B cell (primary cell): Measurements from ENCODE around the gene SUGP1. TPM values are rescaled to one million over a fixed set of nuclear protein-coding genes. Genes with fewer than 3 reads are reported as not detected.
A peak's percentile ranks its signal among the peaks of the same experiment; 100 is the strongest.

Experiments
- ATAC-seq: fragments of 200-7000 bp; cut with Tn5 transposase; one replicate; pipeline ENCODE4 v1.10.0; 2021; ENCODE audit warnings: low read depth, mild to moderate bottlenecking, moderate number of reproducible peaks, moderate library complexity
- CTCF ChIA-PET: fragments of 350-600 bp; sonication (Branson Sonifier 250); formaldehyde crosslinking; loops from one replicate; lab custom pipeline; 2021; ENCODE audit warnings: antibody characterized with exemption, inconsistent platforms; lab: Charles Lee
- POLR2A ChIA-PET: fragments of 350-600 bp; sonication (Branson Sonifier 250); formaldehyde crosslinking; loops from one replicate; lab custom pipeline; 2021; ENCODE audit warnings: antibody characterized with exemption; lab: Charles Lee
- DNase-seq: peaks from one replicate; pipeline ENCODE4 v3.0.0; 2013
- H2AFZ ChIP-seq: 2 replicates; pipeline ENCODE4 v1.6.1; 2012; ENCODE audit warnings: mild to moderate bottlenecking, low read depth, low read length; ENCODE audit not compliant: insufficient read depth, poor library complexity, severe bottlenecking
- H3K27ac ChIP-seq, 2 donors: 1 replicate in 1 of 2; 2 replicates in 1 of 2; pipeline ENCODE4 v1.5.1; 2012 to 2013; ENCODE audit warnings: low read length in 2 of 2, mild to moderate bottlenecking in 2 of 2, moderate library complexity in 1 of 2
- H3K27me3 ChIP-seq, 4 experiments: fragments of 200-600 bp in 1 of 4; sonication (generic) in 1 of 4; replicated peaks in 1 of 4; 1 replicate in 2 of 4; 2 replicates in 2 of 4; pipeline versions ENCODE4 v1.6.1 to v1.7.0; 2013 to 2016; ENCODE audit warnings: low read length in 3 of 4, mild to moderate bottlenecking in 2 of 4, mixed read lengths in 1 of 4, moderate library complexity in 1 of 4; ENCODE audit not compliant: insufficient read depth in 4 of 4, control insufficient read depth in 3 of 4; ENCODE audit errors: control extremely low read depth in 1 of 4
- H3K36me3 ChIP-seq, 2 experiments: replicated peaks in 1 of 2; 1 replicate in 1 of 2; 2 replicates in 1 of 2; pipeline versions ENCODE4 v1.6.1 to v1.7.1; 2013; ENCODE audit warnings: low read length in 1 of 2; ENCODE audit not compliant: insufficient read depth in 2 of 2, control insufficient read depth in 1 of 2; ENCODE audit errors: control extremely low read depth in 1 of 2, extremely low read depth in 1 of 2
- H3K4me1 ChIP-seq, 2 donors: fragments of 200-600 bp in 1 of 2; sonication (generic) in 1 of 2; 1 replicate in 1 of 2; 2 replicates in 1 of 2; pipeline versions ENCODE4 v1.5.1 to v1.6.1; 2013 to 2017; ENCODE audit warnings: low read length in 2 of 2; ENCODE audit not compliant: control insufficient read depth in 2 of 2, insufficient read depth in 2 of 2
- H3K4me2 ChIP-seq: replicated peaks from 2 replicates; pipeline ENCODE3; 2012; ENCODE audit warnings: mild to moderate bottlenecking, low read depth, low read length; ENCODE audit not compliant: poor library complexity, severe bottlenecking
- H3K4me3 ChIP-seq, 5 experiments: fragments of 200-600 bp in 1 of 5; sonication (generic) in 1 of 5; 1 replicate in 3 of 5; 2 replicates in 2 of 5; pipeline versions ENCODE4 v1.5.1 to v1.7.0; 2011 to 2016; ENCODE audit warnings: low read length in 4 of 5, mild to moderate bottlenecking in 4 of 5, low read depth in 2 of 5, control low read depth in 1 of 5, moderate library complexity in 1 of 5; ENCODE audit not compliant: insufficient read depth in 1 of 5; ENCODE audit errors: control extremely low read depth in 1 of 5, extremely low read depth in 1 of 5
- H3K79me2 ChIP-seq: fragments of 200-600 bp; sonication (generic); one replicate; pipeline ENCODE4 v1.6.0; 2016; ENCODE audit warnings: low read length; ENCODE audit not compliant: control insufficient read depth, insufficient read depth
- H3K9ac ChIP-seq: fragments of 200-600 bp; sonication (generic); 2 replicates; pipeline ENCODE4 v1.6.1; 2017; ENCODE audit warnings: mild to moderate bottlenecking, low read length, moderate library complexity
- H3K9me3 ChIP-seq, 3 donors: one replicate each; pipeline versions ENCODE4 v1.6.1 to v1.7.1; 2013; ENCODE audit warnings: low read length in 2 of 3; ENCODE audit not compliant: control insufficient read depth in 2 of 3, insufficient read depth in 1 of 3; ENCODE audit errors: control extremely low read depth in 1 of 3
- H4K20me1 ChIP-seq: 2 replicates; pipeline ENCODE4 v1.6.0; 2012; ENCODE audit warnings: mild to moderate bottlenecking, low read length; ENCODE audit not compliant: insufficient read depth, control insufficient read depth, poor library complexity, severe bottlenecking
- H3K27ac Mint-ChIP-seq: one replicate; pipeline ENCODE4 v1.8.0; 2021; ENCODE audit warnings: mixed read lengths
- H3K27me3 Mint-ChIP-seq: one replicate; pipeline ENCODE4 v1.8.0; 2021; ENCODE audit warnings: mixed read lengths
- H3K4me1 Mint-ChIP-seq: one replicate; pipeline ENCODE4 v1.8.0; 2021; ENCODE audit warnings: mixed read lengths
- H3K4me3 Mint-ChIP-seq: one replicate; pipeline ENCODE4 v1.8.0; 2021; ENCODE audit warnings: mixed read lengths
- H3K9me3 Mint-ChIP-seq: one replicate; pipeline ENCODE4 v1.8.0; 2022; ENCODE audit warnings: mixed read lengths; ENCODE audit not compliant: insufficient read depth
- CTCF ChIP-seq: fragments of 200-600 bp; IDR thresholded peaks from one replicate; pipeline ENCODE4 v1.8.0; 2022; ENCODE audit warnings: antibody characterized with exemption, mild to moderate bottlenecking
- EZH2 ChIP-seq: IDR thresholded peaks from 2 replicates; pipeline ENCODE4 v1.6.1; 2012; ENCODE audit warnings: borderline replicate concordance, low read depth, mild to moderate bottlenecking, moderate library complexity, low read length; ENCODE audit not compliant: insufficient read depth, poor library complexity, severe bottlenecking
- WGBS: methylation state at CpG from one replicate; pipeline ENCODE4 v1.1.5; 2013; ENCODE audit warnings: missing lambda C conversion rate; ENCODE audit not compliant: insufficient coverage; 5-methylcytosine and 5-hydroxymethylcytosine counted together
- intact Hi-C: fragments of 100-400 bp; cut with micrococcal nuclease; formaldehyde crosslinking; loops from one replicate; pipeline ENCODE4 v1.10.0; 2022
- polyA plus RNA-seq: library from polyadenylated mRNA; depleted of rRNA; stranded (reverse); fragments of >200 nt; gene quantifications from 2 replicates; pipeline ENCODE4 v1.2.3, GENCODE V29; 2012
- total RNA-seq, 2 donors: library from RNA; stranded (reverse); fragments of 120-200 nt in 1 of 2; gene quantifications; 1 replicate in 1 of 2; 2 replicates in 1 of 2; pipeline versions ENCODE4 v1.2.3 to v1.2.4, GENCODE V29; 2013 to 2022

SUGP1 gene
- total and polyA plus RNA-seq, 2 donors (not counting 1 experiment from before 2014, with no cell fraction given) = 61.3 to 86.9 TPM

GRCh38 chr19:19268453-19269385 is 51.6 kb downstream of the SUGP1 start:
- ATAC-seq = no peak
- Histone ChIP-seq H3K4me3 (no peak overlapping the region), H3K4me2 (no peak overlapping the region), H3K27ac (no peak overlapping the region), H3K79me2 (no peaks in the 10 kb centered on the region), H4K20me1 (no peaks in the 10 kb centered on the region), H3K4me1 (peaks cover 0 to 5% of the 10 kb centered on the region in 2 donors), H3K36me3 (no peaks in the 10 kb centered on the region), H3K9me3 (peaks cover 0 to 4% (median 0%) of the 10 kb centered on the region in 3 donors), H3K27me3 (peaks cover 0 to 18% (median 0%) of the 10 kb centered on the region in 4 experiments), H2AFZ (no peak overlapping the region), H3K9ac (no peak overlapping the region)
- no peak for TF ChIP-seq EZH2
- Mint-ChIP-seq H3K9me3 (no peaks in the 10 kb centered on the region), H3K4me3 (no peak overlapping the region), H3K4me1 (peaks cover 5% of the 10 kb centered on the region), H3K27ac (peak overlapping the region; percentile 26), H3K27me3 (peaks cover 19% of the 10 kb centered on the region)
- WGBS = 92% methylated on average over 10 of the region's 10 CpGs
- POLR2A ChIA-PET = no interaction called here
- no peak for DNase-seq
- CTCF ChIA-PET = no interaction called here
- intact Hi-C loops = no loop called here

- no peak for TF ChIP-seq EZH2
- TF ChIP-seq CTCF = no peak
- Histone ChIP-seq H3K27ac (no peak overlapping the region), H3K27me3 (peaks cover 0 to 18% (median under 1%) of the 10 kb centered on the region in 4 experiments), H3K36me3 (no peaks in the 10 kb centered on the region), H3K4me1 (peaks cover 0 to 1% of the 10 kb centered on the region in 2 donors), H3K4me2 (no peak overlapping the region), H3K9ac (no peak overlapping the region), H3K9me3 (peaks cover 0 to 4% (median 0%) of the 10 kb centered on the region in 3 donors), H3K4me3 (no peak overlapping the region), H2AFZ (no peak overlapping the region), H3K79me2 (no peaks in the 10 kb centered on the region), H4K20me1 (no peaks in the 10 kb centered on the region)
- DNase-seq = no peak
- peaks cover 20% of the 10 kb centered on the region for H3K27me3 Mint-ChIP-seq
- WGBS = 85% methylated on average over 2 of the region's 3 CpGs
- H3K9me3 Mint-ChIP-seq = no peaks in the 10 kb centered on the region
- no peak overlapping the region for H3K27ac Mint-ChIP-seq
- POLR2A ChIA-PET = no interaction called here
- ATAC-seq = no peak
- CTCF ChIA-PET = no interaction called here
- peaks cover 2% of the 10 kb centered on the region for H3K4me1 Mint-ChIP-seq
- intact Hi-C loops = no loop called here
- H3K4me3 Mint-ChIP-seq = no peak overlapping the region
Observed at GRCh38 chr19:19267305-19267704, 53.0 kb downstream of the SUGP1 start.
